SKM-1 (cell line): ENCODE data around the gene RIMS3.
A peak's percentile ranks its signal among the peaks of the same experiment; 100 is the strongest.

ENCODE experiments used
- DNase-seq: peaks from one replicate; lab custom pipeline; 2025; ENCODE audit not compliant: unreplicated experiment; lab: John Stamatoyannopoulos, UW

RIMS3 gene

GRCh38 chr1:40691538-40692428 is 26.3 kb upstream of the RIMS3 start, which contains the start of gene NFYC:
NFYC (plus strand) TSS chr1:40691704; CDS start chr1:40738844, 47,140 bp downstream.
- peak; percentile 96 for DNase-seq

DNA sequence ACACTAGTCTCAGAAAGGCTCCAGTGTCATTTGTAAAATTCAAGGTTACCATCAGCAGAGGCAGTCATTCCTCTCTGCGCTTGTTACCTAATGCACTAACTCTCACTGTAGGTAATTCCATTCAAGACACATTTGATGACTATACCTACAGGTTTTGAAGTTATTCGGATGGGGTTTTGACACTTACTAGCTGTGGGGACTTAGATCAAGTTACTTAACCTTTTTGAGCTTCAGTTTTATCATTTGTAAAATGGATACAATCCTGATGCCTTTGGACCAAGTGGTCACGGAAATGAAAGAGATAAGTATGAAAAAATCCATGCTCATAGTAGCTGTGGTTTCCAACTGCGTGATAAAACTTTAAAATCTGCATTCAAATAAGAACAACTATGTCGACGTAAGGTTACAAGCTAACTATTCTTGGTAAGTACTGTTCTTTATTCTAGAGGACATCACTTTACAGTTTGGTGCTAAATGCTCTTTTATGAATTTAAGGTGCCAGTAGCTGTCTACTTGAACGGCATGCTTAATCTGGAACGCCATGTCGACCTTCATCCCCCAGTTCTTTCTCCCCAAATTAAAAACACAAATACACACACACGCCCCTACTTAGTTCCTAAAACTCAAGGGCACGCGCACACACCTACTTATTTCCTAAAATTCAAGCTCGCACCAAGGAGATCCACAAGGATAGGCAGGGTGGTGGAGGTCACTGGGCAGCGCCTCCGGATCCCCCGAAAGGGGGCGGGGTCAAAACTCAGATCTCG is 25.5 kb upstream of the RIMS3 start:
- no peak for DNase-seq

- DNase-seq = no peak
These were observed 24.3 kb upstream of the RIMS3 start for GRCh38 chr1:40689737-40690136.

- DNase-seq = no peak
These were observed 22.2 kb upstream of the RIMS3 start for GRCh38 chr1:40687661-40688060.

DNA sequence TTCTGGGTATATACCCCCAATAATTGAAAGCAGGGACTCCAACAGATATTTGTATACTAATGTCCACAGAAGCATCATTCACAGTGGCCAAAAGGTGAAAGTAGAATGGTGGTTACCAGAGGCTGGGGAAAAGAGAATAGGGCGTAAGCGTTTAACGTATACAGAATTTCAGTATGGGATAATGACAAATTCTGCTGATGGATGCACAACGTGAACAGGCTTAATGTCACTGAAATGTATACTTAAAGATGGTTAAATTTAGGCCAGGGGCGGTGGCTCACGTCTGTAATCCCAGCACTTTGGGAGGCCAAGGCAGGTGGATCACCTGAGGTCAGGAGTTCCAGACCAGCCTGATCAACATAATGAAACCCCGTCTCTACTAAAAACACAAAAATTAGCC is 21.6 kb upstream of the RIMS3 start:
- no peak for DNase-seq

- peak; percentile 8 for DNase-seq
These were observed 19.2 kb upstream of the RIMS3 start for GRCh38 chr1:40684669-40685068.

DNA sequence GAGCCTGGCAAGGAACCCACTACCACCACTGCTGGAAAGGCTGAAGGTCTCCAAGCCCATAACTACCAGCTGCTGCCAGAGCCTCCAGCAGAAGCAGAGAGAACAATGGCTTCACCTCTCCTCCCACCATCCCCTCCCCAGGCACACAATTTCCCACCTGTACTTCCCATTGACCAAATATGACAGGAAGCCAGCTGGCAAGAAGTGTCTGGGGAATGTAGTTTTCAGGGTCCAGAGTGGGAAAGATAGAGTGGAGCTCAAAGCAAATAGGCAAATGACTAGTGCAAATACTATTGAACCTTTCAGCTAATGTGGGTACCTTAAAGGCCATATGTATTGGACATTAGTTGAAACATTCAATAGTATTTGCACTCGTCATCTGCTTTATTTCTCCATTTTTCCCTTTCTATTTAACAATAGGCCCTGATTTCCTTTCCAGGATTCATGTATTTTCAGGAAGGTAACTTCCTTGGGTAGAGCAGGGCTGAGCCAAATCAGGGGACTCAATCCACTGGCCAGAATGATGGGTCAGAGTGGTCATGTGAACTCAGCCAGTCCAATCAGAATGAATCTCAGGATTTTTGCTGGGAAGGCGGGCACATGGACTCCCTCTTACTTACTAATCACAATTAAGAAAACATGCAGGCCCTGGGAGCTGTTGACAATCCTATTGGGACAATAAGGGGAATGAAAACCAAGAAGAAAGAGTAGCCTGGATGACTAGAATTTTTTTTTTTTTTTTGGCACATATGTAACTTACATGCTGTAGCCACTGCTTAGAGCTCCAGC is 13.9 kb upstream of the RIMS3 start:
- DNase-seq = no peak

DNA sequence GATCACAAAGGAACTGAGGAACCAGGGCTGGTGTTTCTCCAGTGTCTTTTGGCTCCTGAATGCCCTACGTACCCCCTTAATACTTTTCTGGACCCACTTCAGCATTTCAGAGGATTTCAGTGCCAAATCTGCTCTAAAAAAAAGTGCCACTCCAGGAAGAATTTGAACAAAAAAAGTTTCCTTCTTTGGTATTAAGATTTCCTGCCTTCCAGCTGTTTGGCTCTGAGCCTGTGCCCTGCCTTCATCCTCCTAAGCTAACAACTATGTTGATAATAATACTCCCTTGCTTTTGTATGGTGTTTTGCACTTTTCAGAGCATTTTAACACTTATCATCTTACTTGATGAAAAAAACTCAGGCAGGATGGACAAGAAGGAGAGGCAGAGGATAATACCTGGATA is 11.0 kb upstream of the RIMS3 start:
- no peak for DNase-seq

- no peak for DNase-seq
These were observed 8.0 kb upstream of the RIMS3 start for GRCh38 chr1:40673452-40673851.

DNA sequence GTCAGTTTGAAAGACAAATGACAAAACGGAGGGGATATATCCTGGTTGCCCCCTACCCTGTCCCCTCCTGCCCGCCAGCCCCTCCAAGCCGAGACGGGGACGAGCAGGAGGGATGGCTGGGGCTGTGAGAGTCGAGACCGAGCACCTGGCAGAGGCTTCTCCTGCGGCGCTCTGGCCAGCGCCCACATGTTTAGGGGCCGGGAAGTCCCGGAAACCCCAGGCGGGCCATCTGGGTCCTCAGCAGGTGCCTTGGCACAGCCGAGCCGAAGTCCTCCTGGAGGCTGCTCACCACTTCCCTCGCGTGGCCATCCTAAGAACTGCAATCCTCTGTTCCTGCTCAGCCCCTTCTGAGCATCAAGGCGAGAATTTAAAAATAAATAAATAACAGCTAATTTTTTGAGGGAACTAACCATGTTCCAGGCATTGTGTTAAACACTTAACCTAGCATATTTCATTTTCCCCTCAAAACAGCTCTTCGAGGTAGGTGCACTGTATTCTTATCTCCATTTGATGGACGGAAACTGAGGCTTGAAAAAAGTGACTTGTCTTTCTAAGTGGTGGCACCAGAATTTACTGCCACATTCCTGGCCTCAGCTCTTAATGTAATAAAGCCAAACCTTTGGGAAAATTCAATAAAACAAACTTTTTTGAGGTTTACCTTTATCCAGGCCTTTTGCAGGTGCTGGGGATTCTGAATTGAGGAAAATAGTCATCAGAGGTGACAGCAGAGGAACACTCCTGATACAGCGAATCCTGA is 3.5 kb upstream of the RIMS3 start:
- peak; percentile 72 for DNase-seq

DNA sequence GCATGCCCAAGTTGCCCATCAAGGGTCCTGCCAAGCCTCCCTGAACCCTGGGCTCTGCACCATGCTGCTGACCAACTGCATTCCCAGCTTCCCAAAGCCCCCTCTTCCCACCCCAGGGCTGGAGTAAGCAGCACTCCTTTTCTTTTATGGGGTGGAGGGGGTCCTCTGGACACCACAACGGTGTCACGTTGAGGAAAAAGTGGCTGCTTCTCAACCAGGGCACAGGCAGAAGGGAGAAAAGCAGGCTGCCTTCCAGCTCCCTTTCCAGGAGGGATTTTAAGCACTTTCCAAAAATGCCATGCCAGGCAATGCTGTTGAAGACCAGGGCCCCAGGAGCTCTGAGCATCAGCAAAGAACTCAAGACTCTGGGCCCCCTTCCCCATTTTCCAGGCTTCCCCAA is 691 bp downstream of the RIMS3 start:
- DNase-seq = no peak

DNA sequence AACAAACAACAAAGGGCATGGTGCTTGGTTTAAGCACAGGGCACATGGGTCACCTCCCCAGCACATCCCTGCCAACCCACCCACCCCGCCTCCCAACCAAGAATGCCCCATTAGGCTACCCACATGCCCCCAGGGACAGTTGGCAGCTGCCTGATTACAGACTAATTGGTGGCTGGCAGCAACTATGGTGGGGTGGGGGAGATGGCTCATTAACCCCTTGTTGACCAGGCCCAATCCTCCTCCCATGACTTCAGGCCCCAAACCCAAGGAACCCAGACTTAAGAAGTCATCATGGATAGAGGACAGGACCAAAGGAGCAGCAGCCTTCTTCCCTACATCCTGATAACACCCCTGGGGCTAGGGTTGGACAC is 1.3 kb downstream of the RIMS3 start:
- no peak for DNase-seq

GRCh38 chr1:40663324-40664166 is 1.9 kb downstream of the RIMS3 start:
- no peak for DNase-seq

GRCh38 chr1:40662864-40663263 is 2.6 kb downstream of the RIMS3 start:
- DNase-seq = no peak

GRCh38 chr1:40662151-40662550 is 3.3 kb downstream of the RIMS3 start:
- no peak for DNase-seq

GRCh38 chr1:40661678-40662077 is 3.8 kb downstream of the RIMS3 start:
- no peak for DNase-seq

- no peak for DNase-seq
These were observed 5.9 kb downstream of the RIMS3 start for GRCh38 chr1:40659649-40659947.

DNA sequence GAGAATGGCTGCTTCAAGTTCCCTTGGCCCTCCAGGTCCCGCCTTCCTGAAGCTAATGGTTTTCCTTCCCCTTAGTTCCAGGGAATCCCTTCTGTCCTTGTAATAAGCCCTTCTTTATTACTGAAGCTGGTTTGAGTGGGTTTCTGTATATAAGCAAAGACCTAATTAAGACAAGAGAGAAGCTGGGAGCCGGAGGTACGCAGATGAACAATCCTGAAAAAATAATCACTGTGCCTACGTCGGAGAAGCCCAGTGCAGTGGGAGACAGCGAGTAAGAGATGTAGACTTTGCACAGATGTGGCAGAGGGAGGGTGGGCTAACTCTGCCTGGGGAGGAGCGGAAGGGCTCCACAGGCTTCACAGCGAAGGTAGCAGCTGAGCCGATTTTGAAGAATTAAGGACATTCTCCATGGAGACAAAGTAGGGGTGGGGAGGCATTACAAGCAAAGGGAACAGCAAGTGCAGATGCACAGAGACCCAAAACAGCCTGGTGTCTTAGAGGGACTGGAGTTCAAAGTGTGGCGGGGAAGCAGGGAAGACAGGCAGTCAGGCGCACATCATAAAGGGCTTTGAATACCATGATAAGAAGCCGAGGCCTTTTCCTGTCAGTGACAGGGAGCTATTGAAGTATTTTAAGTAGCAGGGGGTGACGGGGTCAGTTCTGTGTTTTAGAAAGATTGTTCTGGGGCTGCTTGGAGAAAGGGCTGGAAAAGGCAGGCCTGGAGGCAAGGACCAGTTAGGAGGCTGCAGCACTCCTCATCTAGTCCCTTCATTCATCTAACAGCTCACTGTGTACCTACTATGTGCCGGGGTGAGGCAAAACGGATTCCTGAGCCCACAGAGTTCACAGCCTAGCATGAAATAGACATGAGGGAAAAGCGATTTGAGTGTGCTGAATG is 6.5 kb downstream of the RIMS3 start:
- no peak for DNase-seq

DNA sequence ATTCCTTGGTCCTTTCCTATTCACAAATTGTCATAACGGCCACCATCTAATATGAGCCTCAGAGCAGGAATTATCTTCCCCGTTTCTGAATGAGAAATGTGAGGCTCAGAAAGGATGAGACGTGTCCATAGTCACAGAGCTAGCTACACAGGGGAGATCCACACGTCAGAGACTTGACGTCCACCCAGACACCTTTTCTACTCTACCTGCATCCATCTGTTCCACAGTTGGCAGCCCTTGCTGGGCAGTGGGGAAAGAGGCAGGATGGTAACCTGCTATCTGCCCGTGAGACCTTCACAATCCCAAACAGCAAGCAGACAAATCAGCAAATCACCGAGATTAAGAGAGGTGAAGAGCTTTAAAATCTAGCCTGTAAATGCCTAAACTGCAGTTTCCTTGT is 8.4 kb downstream of the RIMS3 start:
- DNase-seq = no peak
